ENCODE results near the gene CFDP1. TPM values are rescaled to one million over a fixed set of nuclear protein-coding genes. Genes with fewer than 3 reads are reported as not detected.

The CFDP1 gene
- total RNA-seq, 2 experiments from 2014 or later, result 34.7 to 39.9 TPM

DNA sequence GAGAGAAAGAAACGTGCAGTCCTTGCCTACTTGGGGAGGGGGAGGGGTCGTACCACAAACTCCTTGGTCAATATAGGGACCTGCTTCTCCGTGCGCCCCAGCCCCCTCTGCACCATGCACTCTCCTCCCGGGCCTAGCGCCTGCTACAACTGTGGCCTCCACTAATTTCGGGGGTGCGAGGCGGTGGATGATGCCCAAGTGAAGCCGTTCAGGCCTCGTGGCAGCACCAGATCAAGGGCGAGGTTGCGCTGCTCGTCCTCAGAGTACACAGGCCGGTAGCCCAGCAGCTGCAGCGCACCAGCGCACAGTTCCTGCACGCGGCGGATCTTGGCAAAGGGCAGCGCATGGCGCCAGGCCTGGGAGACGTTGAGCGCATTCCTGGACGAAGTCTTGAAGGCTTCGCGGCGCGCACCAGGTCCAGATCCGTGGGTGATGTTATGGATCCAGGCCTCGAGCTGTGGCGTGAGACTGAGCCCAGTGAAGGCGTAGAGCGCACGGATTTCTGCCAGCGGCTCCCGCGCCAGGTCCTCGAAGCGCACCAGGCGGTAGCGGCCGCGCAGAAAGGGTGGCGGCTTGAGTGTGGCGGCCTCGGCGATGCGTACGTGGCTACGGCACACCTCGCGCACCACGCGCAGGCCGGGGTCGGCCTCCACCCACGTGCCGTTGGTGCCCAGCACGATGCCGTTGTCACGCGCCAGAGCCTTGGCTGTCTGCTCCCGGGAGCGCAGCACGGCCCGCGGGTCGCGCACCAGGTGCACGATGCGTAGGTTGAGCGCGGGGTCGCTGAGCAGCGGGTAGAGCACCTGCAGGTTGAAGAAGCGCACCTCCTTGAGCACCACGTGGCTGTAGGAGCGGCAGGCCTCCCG, 45.4 kb upstream of the CFDP1 start:
- H3K36me3 Mint-ChIP-seq (ENCODE audit: low read depth), result no peaks in the 10 kb centered on the region
- no peak for ATAC-seq
- DNase-seq, result no peak
- POLR2A ChIA-PET, result no interaction called here
- H3K27me3 Mint-ChIP-seq, result peaks cover 2% of the 10 kb centered on the region
- no peaks in the 10 kb centered on the region for H3K9me3 Mint-ChIP-seq
- CTCF ChIA-PET, result no interaction called here
- H3K27ac Mint-ChIP-seq, result no peak overlapping the region
- intact Hi-C loops (cut with micrococcal nuclease), result no loop called here
- no peak overlapping the region for H3K4me3 Mint-ChIP-seq
- no peaks in the 10 kb centered on the region for H3K4me1 Mint-ChIP-seq (ENCODE audit: low read depth)
- TF ChIP-seq, protein P1, sequence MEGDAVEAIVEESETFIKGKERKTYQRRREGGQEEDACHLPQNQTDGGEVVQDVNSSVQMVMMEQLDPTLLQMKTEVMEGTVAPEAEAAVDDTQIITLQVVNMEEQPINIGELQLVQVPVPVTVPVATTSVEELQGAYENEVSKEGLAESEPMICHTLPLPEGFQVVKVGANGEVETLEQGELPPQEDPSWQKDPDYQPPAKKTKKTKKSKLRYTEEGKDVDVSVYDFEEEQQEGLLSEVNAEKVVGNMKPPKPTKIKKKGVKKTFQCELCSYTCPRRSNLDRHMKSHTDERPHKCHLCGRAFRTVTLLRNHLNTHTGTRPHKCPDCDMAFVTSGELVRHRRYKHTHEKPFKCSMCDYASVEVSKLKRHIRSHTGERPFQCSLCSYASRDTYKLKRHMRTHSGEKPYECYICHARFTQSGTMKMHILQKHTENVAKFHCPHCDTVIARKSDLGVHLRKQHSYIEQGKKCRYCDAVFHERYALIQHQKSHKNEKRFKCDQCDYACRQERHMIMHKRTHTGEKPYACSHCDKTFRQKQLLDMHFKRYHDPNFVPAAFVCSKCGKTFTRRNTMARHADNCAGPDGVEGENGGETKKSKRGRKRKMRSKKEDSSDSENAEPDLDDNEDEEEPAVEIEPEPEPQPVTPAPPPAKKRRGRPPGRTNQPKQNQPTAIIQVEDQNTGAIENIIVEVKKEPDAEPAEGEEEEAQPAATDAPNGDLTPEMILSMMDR (IDR thresholded peaks at IDR 0.05), result no peak

DNA sequence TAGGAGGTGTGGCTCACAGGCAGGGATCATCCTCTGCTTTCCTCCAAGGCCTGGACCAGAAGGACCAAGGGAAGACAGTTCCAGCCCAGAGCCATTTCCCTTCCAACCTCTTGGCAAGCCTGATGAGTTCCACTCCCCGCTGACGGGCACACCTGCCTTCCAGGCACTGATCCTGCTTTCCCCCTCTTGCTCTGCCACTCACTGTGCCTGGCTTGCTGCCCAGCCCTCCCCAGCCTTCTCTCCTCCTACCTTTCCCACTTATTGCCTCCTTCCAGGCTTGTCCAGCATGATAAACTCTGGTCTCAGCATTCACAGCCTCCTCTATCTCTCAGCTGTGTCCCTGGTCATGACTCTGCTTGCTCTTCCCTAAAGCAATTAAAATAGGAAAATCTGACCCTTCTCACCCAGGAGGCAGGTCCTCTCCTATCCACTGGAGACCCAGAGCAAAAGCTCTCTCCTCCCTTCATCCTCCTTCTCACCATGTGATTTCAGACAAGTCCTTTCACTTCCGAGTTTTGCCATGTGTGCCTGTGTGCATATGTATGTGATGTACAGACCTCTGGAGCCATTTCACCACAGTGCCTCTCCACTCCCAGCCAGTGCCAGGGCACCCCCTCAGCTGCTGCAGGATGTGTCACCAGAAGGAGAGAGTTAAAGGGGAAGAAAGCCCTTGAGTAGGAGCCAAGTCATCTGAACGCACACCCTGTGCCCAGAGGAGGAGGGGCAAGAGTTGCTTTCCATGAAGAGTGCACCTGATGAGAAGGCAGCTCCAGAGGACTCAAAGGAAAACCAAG, 44.6 kb upstream of the CFDP1 start:
- TF ChIP-seq, protein P1 (IDR thresholded peaks at IDR 0.05), result no peak
- Mint-ChIP-seq H3K27ac (no peak overlapping the region), H3K4me1 (ENCODE audit: low read depth) (no peaks in the 10 kb centered on the region), H3K36me3 (ENCODE audit: low read depth) (no peaks in the 10 kb centered on the region), H3K27me3 (peaks cover 2% of the 10 kb centered on the region), H3K4me3 (no peak overlapping the region), H3K9me3 (no peaks in the 10 kb centered on the region)
- DNase-seq (no peak), ATAC-seq (no peak)
- CTCF ChIA-PET, result no interaction called here
- POLR2A ChIA-PET, result no interaction called here
- intact Hi-C loops (cut with micrococcal nuclease), result no loop called here

DNA sequence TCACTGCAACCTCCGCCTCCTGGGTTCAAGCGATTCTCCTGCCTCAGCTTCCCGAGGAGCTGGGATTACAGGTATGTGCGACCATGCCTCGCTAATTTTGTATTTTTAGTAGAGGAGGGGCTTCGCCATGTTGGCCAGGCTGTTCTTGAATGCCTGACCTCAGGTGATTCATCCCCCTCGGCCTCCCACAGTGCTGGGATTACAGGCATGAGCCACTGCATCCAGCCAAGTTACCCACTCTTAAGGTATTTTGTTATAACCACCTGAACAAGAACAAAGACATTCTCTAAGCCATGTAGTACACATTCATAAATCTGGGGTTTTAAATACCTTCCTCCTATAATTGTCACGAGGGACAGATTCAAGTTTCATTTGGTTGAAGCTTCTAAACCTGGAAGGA, 43.5 kb upstream of the CFDP1 start:
- CTCF ChIA-PET, result no interaction called here
- DNase-seq (no peak), ATAC-seq (no peak)
- H3K9me3 Mint-ChIP-seq, result no peaks in the 10 kb centered on the region
- TF ChIP-seq, protein P1 (IDR thresholded peaks at IDR 0.05), result no peak
- no peak overlapping the region for H3K27ac Mint-ChIP-seq
- intact Hi-C loops (cut with micrococcal nuclease), result no loop called here
- H3K4me1 Mint-ChIP-seq (ENCODE audit: low read depth), result no peaks in the 10 kb centered on the region
- POLR2A ChIA-PET, result no interaction called here
- no peaks in the 10 kb centered on the region for H3K36me3 Mint-ChIP-seq (ENCODE audit: low read depth)
- peaks cover 2% of the 10 kb centered on the region for H3K27me3 Mint-ChIP-seq
- no peak overlapping the region for H3K4me3 Mint-ChIP-seq

DNA sequence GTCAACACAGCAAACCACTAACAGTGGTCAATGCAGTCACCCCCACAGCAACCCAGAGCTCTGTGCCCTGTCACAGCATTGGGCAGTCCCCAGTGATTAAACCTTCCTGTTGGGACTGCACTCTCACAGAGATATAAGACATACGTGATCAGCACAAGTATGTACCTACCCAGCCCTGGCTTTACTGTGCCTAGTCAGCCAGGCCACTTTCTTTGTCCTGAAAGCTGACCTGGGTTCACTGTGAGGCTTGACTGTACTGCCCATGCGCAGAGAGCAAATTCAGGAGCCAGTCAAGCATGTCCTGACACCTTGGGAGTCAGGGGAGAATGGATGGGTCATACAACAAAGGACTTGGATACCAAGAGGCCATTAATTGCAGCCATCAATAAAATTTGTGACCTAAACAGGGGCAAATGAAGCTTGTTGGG, 42.1 kb upstream of the CFDP1 start:
- POLR2A ChIA-PET, result no interaction called here
- no peak overlapping the region for H3K27ac Mint-ChIP-seq
- ATAC-seq (no peak), DNase-seq (no peak)
- TF ChIP-seq, protein P1 (IDR thresholded peaks at IDR 0.05), result no peak
- no peaks in the 10 kb centered on the region for H3K27me3 Mint-ChIP-seq
- no peak overlapping the region for H3K4me3 Mint-ChIP-seq
- H3K36me3 Mint-ChIP-seq (ENCODE audit: low read depth), result no peaks in the 10 kb centered on the region
- no peaks in the 10 kb centered on the region for H3K9me3 Mint-ChIP-seq
- CTCF ChIA-PET, result interaction anchor here (1.0 kb wide), 1 partner anchor 10 kb away, joined by 3 read pairs; no protein-coding TSS in a partner anchor
- intact Hi-C loops (cut with micrococcal nuclease), result no loop called here
- H3K4me1 Mint-ChIP-seq (ENCODE audit: low read depth), result no peaks in the 10 kb centered on the region

All from activated CD8-positive, alpha-beta T cell treated with anti-CD3 and anti-CD28 coated beads for 36 hours (primary cell).